HG03354 (cell line): ENCODE measurements around the gene AAR2.

ENCODE experiments used
- ATAC-seq: cut with Tn5 transposase; IDR thresholded peaks from one replicate; pipeline ENCODE4 v1.9.1; 2021; ENCODE audit warnings: mild to moderate bottlenecking; ENCODE audit not compliant: unreplicated experiment, poor library complexity, severe bottlenecking

AAR2 gene

GRCh38 chr20:36255445-36255844, 19.2 kb downstream of the AAR2 start:
- no peak for ATAC-seq

- ATAC-seq = no peak
Observed at GRCh38 chr20:36259177-36260061, 23.1 kb downstream of the AAR2 start.

DNA sequence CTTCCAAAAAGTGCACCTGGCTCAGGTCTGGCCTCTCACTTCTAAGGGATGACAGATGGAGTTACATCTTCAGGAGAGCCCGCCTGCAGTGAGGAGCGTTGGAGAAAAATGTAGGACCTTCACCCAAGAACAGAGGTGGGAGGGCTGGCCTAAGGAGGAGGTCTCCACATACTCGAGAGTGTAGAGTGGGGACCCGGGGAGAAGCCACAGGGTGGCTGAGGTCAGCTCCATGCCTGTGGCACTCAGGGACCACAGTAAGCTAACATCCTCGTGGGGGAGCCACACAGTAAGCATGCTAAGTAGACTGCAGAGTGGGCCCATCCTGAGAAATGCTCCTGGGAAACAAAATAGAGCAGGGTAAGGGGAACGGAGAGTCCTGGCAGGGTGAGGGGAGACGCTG, 24.0 kb downstream of the AAR2 start:
- no peak for ATAC-seq

DNA sequence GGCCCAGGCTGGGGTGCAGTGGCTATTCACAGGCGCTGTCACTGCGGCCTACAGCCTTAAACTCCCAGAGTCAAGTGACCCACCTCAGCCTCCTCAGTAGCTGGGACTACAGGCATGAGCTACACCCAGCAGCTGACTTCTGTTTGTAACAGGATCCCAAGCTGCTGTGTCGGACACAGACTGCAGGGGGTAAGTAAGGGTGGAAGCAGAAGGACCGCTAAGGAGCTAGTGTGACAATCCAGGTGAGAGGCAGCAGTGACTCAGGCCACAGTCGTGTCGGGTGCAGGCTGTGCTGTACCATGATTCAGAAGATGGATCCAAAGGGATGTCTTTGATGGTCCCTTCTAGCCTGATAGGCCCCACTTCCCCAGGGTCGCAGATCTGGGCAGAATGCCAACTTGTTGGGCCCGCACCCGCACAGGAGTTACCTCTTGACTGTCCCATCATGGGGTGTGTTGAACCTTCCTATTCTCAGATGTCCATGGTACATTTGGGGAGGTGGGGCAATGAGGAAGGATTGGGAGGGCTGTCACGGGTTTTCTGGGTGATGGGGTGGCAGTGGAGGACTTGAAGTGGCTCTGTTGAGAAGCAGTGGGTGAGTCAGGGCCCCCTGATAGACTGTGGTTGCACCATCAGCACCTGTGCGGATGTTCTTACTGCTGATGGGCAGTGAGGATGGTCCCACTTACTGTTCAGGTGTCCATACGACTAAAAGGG, 25.3 kb downstream of the AAR2 start:
- no peak for ATAC-seq

GRCh38 chr20:36262440-36262839, 26.2 kb downstream of the AAR2 start:
- ATAC-seq = no peak

GRCh38 chr20:36264426-36265246, 28.4 kb downstream of the AAR2 start:
- no peak for ATAC-seq

DNA sequence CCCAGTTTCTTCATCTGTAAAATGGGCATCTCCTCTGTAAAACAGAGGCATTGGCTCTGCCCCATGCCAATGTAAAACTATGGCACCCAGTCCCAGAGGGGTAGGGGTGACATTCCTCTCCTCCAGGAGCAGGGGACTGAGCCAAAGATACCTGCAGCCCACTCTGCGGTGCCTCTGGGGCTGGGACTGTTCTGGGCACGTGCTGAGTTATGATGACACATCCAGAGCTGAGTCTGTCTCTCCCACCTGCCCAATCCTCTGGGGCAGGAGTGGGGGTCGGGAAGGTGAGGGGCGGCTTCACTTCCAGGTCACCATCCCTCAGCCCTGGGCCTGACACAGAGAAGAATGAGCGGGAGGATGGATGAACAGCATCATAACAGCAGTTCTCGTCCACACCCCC, 29.9 kb downstream of the AAR2 start:
- ATAC-seq = no peak

DNA sequence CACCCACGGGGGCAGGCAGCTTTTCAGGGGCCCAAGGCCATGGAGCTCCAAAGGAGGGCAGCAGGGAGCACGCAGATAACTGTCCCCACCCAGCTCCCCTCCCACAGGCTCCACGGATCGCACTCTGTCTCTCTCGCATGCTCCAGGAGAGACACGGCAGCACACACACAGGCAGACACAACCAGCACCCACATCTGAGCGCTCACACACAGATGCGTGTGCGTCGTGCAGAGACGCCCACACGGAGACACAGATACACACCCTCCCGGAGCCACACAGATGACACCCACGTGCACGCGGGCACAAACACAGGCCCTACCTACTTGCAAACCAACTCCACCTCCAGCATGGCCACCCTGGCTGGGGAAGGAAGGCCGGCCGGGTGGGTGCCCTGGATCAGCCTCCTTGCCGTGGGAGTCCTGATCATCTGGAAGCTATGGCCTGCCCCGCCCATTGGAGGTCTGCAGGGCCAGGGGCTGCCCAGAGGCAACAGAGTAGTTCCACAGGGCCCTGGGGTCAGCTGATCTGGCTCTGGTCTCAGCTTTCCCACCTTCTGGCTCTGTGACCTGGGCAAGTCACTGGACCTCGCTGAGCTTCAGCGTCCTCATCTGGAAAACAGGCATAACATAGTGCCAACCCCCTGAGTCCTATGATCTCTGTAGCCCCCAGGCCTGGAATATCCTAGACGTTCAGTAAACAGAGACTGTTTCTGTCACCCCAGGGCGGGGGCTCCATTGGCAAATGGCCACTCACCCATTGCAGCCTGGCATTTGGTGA, 31.5 kb downstream of the AAR2 start:
- no peak for ATAC-seq

DNA sequence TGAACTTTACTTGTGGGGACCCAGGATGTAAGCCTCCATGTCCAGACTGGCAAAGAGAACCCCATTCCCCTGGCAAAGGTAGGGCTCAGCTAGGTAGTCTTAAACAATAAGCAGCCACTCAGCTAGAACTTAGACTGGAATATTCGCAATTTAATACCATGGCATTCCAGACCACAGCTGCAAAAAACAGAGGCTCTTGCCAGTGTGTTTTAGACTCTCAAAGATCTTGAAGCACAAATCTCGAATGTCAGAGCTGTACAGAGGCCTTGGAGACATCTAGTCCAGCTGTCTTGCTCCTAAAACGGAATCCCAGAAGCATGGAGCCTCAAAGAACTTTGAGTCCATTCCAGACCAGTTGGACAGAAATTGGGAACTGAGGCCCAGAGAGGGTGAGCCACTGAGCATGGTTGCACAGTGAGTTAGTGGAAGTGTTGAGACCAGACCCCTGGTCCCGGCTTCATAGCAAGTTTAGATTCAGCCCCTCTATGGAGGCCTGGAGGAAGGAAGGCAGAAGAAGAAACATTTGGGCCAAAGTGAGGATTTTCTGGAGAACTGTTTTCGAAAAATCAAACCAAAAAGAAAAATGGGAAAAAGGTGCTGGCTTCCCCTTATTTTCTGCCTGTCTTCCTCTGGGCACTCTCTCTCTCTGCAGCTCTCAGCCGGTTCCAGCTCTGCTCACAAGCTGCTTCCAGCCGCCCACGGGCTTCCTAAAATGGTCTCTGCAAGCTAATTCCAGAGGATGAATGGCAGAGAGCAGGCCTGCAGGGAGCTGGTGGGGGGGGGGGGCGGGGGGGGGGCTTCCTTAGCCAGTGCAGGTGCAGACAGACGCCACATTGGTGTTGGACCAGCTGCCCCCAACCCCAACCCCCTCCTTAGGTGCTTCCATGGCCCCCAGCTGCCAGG, 32.4 kb downstream of the AAR2 start:
- no peak for ATAC-seq

DNA sequence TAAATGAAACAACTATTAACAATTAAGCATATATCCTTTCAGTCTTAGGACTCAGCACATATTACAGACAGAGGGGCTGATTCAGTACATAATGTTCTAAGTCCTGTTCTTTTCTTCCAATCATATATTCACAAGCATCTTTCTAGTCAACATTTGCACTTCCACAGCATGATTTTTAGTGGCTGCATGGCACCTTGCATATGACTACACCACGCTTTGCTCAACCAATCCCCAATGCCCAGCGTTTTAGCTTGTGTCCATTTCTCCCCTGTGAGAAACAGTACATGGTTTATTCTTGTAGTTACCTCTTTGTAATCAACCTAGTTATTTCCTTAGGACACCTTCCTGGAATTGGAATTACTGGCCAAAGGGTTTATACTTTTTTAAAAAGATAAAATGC, 33.2 kb downstream of the AAR2 start:
- ATAC-seq = no peak

DNA sequence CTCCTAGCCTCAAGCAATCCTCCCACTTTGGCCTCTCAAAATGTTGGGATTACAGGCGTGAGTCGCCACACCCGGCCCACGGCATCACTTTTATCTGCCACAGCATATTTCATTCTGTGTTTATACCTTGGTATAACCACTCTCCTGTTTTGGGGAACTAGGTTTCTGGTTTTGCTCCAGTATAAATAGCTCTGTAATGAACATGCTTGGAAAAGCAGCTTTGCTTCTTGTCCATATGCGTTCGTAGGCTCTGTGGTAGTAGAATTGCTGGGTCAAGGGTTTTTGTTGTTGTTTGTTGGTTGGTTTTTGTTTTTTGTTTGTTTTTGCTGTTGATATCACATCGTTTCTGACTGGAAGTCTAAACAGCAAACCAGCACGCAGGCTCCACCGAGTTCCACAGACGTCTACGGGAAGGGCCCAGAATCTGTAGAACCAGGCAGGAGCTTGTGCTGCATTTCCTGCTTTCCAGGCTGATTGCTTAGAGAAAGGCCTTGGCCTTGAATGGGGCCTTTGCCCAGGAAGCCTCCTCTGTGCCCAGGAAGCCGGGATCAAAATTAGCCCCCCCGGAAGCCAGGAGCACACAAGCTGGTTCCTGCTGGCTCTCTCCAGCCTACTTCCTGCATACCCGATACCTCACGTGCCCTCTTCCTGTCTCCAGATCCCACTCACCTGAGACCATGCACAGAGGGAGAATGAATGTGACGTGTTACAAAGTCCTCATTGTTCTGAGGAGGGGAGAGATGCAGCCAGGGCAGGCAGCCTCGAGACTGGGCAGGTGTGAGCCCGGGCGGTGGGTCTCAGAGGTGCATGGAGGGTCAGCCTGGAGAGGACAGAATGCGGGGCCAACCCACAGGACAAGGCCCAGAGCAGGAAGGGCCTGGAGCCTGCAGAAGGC, 34.7 kb downstream of the AAR2 start:
- ATAC-seq = no peak

DNA sequence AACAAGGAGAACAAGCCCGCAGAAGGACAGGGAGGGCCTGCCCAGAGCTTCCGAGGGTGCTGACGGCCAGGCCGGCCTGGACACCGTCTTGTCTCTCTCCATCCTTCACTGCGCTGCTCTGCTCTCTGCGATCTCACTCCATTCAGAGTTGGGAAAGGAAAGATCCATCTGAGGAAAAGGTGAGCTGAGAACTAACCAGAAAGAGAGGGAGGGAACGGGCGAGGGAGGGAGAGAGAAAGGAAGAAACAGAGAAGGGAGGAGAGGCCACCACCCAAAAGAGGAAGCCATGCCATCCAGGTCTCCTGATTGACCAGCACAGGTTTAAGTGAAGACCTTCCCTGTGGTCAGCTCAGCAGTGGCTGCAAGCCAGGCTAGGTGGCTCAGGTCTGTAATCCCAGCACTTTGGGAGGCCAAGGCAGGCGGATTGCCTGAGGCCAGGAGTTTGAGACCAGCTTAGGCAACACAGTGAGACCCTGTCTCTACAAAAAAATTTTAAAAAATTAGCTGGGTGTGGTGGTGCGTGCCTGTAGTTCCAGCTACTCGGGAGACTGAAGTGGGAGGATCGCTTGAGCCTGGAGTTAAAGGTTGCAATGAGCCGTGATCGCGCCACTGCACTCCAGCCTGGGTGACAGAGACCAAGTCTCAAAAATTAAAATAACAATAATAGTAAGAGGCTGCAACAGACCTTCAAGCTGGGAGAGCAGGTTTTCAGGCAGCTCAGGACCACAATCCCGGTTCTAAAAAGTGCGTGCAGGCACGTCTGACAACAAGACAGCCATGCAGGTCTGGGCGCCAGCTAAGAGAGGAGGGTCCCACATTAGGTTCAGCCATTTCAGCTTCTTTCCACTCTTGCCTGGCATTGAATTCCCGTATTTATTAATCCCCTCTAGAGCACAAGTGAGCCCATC, 35.6 kb downstream of the AAR2 start:
- no peak for ATAC-seq

DNA sequence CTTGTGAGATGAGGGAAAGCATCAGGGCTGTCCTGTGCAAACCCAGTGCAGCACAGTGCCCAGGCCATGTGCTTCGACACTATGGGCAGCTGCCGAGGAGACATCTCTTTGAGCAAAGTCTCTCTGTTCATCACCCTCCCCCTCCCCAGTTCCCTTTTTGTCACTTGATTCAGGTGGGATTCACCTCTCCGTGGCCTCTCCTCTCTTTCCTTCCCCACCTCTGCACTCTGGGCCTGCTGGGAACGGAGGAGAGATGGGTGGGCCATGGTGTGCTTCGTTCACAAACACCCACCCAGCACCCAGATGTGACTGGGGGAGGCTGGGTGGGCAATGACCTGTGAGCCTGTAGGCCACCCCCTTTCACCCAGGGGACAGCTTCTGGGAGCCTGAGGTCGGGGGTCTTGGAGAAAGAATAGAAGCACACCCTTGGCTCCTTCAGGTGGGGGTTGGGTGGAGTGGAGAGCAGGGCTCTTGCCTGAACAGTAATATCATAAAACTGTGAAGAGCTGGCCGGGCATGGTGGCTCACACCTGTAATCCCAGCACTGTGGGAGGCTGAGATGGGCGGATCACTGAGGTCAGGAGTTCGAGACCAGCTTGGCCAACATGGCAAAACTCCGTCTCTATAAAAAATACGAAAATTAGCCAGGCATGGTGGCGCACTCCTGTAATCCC, 36.4 kb downstream of the AAR2 start:
- ATAC-seq = no peak

DNA sequence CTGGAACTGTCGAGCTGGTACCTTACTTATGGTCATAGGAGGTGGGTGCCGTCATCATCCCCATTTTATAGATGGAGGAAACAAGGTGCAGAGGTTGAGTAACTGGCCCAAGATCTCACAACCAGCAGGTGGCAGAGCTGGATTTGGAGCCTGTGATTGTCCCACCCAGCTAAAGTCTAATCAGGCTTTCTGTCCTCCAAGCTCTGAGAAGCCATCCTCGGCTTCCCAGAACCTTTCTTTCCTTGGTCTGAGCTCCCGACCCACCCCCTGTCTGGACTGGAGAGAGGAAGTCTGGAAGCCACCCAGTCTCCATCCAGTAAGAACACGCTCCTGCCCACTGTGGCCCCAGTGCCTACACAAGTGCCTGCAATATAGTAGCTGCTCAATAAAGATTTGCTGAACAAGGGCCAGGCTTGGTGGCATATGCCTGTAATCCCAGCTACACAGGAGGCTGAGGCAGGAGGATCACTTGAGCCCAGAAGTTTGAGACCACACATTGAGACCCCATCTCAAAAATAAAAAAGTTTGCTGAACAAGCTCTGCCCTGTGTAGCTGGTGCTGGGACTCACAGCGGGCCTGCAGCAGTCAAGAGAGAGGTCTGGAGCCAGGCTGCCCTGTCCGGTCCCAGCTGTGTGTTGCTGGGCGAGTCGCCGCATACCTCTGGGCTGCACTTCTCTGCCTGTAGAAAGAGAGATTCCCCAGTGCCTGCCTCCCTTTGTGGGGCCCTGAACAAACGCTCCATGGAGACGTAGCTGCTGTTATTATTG, 37.3 kb downstream of the AAR2 start:
- no peak for ATAC-seq

DNA sequence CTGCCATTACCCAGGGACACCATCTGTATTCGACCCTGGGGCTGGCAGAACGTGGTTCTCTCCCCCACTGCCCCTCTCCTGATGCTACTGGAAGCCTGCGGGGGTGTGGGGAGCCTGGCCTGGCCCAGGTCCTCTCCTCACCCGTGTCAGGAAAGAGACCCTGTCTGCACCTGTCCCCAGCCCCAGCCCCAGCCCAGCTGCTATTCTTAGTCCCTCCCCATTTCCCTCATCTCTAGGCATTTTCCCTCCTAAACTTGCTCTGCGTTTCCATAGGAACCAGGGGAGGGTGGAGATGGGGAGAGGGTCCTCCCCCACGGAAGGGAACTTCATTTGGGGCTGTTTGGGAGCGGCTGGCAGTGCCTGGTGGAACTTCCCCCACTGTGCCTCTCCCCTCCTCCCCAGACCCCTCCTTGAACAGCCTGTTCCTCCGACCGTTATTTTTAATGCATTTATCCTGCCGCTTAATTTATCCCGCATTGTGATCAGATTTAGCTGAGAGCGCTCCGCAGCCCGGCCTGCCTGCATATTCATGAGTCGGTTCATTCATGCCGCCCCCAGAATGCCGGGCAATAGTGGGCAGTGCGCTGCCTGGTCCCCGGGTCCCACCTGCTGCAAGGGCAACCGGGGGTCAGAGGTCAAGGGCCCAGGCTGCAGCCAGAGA, 38.0 kb downstream of the AAR2 start:
- no peak for ATAC-seq
